ENCODE data around the gene GAS1. TPM values are rescaled to one million over a fixed set of nuclear protein-coding genes. Genes with fewer than 3 reads are reported as not detected.

GAS1 gene
- total and polyA plus RNA-seq, 2 donors (not counting 1 experiment from before 2014, with no cell fraction given): 1.6 to 7.4 TPM

DNA sequence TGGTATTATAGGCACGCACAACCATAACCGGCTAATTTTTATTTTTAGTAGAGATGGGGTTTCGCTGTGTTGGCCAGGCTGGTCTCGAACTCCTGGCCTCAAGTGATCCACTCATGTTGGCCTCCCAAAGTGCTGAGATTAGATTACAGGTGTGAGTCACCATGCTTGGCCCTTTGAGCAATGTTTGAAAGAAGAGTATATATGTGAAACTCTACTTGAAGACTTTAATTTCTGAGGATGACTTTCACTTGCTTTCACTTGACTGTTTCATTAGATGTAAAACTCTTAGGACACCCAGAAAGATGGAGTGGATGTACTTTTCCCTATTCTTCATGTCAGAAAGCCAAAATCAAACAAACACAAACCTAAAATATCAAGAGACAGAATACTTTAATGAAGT, 43.8 kb upstream of the GAS1 start:
- no peak overlapping the region for H3K4me2 ChIP-seq (ENCODE audit: extremely low read depth, insufficient read depth, low read length)
- no peaks in the 10 kb centered on the region for H3K79me2 ChIP-seq (ENCODE audit: control insufficient read depth, insufficient read depth, low read length)
- H2AFZ ChIP-seq (ENCODE audit: low read length): no peak overlapping the region
- H3K4me1 ChIP-seq (ENCODE audit: control insufficient read depth, extremely low read depth, insufficient read depth, low read length): no peaks in the 10 kb centered on the region
- no peak overlapping the region for H3K27ac ChIP-seq (ENCODE audit: insufficient read depth, low read length)
- H3K9ac ChIP-seq (ENCODE audit: insufficient read depth, low read length): no peak overlapping the region
- peak in 1 of 2 donors; percentile 26 for DNase-seq (ENCODE audit: low read depth in 2 of 2)
- H3K36me3 ChIP-seq (ENCODE audit: control insufficient read depth, insufficient read depth, low read length): no peaks in the 10 kb centered on the region
- no peaks in the 10 kb centered on the region for H3K9me3 ChIP-seq (ENCODE audit: control insufficient read depth, insufficient read depth, low read depth, low read length)
- H3K4me3 ChIP-seq (replicated peaks in 1 of 4; ENCODE audit: control extremely low read depth in 1 of 4, insufficient read depth in 1 of 4, low read depth in 3 of 4, low read length in 4 of 4): no peak overlapping the region
- no peaks in the 10 kb centered on the region for H3K27me3 ChIP-seq (ENCODE audit: control insufficient read depth, insufficient read depth, low read length)
- TF ChIP-seq, protein P1, sequence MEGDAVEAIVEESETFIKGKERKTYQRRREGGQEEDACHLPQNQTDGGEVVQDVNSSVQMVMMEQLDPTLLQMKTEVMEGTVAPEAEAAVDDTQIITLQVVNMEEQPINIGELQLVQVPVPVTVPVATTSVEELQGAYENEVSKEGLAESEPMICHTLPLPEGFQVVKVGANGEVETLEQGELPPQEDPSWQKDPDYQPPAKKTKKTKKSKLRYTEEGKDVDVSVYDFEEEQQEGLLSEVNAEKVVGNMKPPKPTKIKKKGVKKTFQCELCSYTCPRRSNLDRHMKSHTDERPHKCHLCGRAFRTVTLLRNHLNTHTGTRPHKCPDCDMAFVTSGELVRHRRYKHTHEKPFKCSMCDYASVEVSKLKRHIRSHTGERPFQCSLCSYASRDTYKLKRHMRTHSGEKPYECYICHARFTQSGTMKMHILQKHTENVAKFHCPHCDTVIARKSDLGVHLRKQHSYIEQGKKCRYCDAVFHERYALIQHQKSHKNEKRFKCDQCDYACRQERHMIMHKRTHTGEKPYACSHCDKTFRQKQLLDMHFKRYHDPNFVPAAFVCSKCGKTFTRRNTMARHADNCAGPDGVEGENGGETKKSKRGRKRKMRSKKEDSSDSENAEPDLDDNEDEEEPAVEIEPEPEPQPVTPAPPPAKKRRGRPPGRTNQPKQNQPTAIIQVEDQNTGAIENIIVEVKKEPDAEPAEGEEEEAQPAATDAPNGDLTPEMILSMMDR (conservative IDR thresholded peaks at IDR 0.05 in 1 of 2, IDR thresholded peaks at IDR 0.05 in 1 of 2; ENCODE audit: low read depth in 1 of 2, low read length in 2 of 2): no peak
- no peak for TF ChIP-seq EZH2 (IDR thresholded peaks at IDR 0.05; ENCODE audit: low read length, missing control alignments)
- no peaks in the 10 kb centered on the region for H4K20me1 ChIP-seq (ENCODE audit: control insufficient read depth, extremely low read depth, insufficient read depth, low read length)

GRCh38 chr9:86990290-86990689, 43.0 kb upstream of the GAS1 start:
- peak in 1 of 2 donors; percentile 85 for DNase-seq (ENCODE audit: low read depth in 2 of 2)
- Histone ChIP-seq H4K20me1 (ENCODE audit: control insufficient read depth, extremely low read depth, insufficient read depth, low read length) (no peaks in the 10 kb centered on the region), H3K36me3 (ENCODE audit: control insufficient read depth, insufficient read depth, low read length) (no peaks in the 10 kb centered on the region), H2AFZ (ENCODE audit: low read length) (no peak overlapping the region), H3K4me3 (replicated peaks in 1 of 4; ENCODE audit: control extremely low read depth in 1 of 4, insufficient read depth in 1 of 4, low read depth in 3 of 4, low read length in 4 of 4) (no peak overlapping the region), H3K27me3 (ENCODE audit: control insufficient read depth, insufficient read depth, low read length) (no peaks in the 10 kb centered on the region), H3K79me2 (ENCODE audit: control insufficient read depth, insufficient read depth, low read length) (no peaks in the 10 kb centered on the region), H3K4me1 (ENCODE audit: control insufficient read depth, extremely low read depth, insufficient read depth, low read length) (no peaks in the 10 kb centered on the region), H3K9me3 (ENCODE audit: control insufficient read depth, insufficient read depth, low read depth, low read length) (no peaks in the 10 kb centered on the region), H3K27ac (ENCODE audit: insufficient read depth, low read length) (no peak overlapping the region), H3K4me2 (ENCODE audit: extremely low read depth, insufficient read depth, low read length) (no peak overlapping the region), H3K9ac (ENCODE audit: insufficient read depth, low read length) (no peak overlapping the region)
- TF ChIP-seq EZH2 (IDR thresholded peaks at IDR 0.05; ENCODE audit: low read length, missing control alignments): no peak
- TF ChIP-seq, protein P1 (conservative IDR thresholded peaks at IDR 0.05 in 1 of 2, IDR thresholded peaks at IDR 0.05 in 1 of 2; ENCODE audit: low read depth in 1 of 2, low read length in 2 of 2): no peak

- H3K4me2 ChIP-seq (ENCODE audit: extremely low read depth, insufficient read depth, low read length): no peak overlapping the region
- no peak overlapping the region for H3K9ac ChIP-seq (ENCODE audit: insufficient read depth, low read length)
- TF ChIP-seq, protein P1 (conservative IDR thresholded peaks at IDR 0.05 in 1 of 2, IDR thresholded peaks at IDR 0.05 in 1 of 2; ENCODE audit: low read depth in 1 of 2, low read length in 2 of 2): no peak
- TF ChIP-seq EZH2 (IDR thresholded peaks at IDR 0.05; ENCODE audit: low read length, missing control alignments): no peak
- DNase-seq (ENCODE audit: low read depth in 2 of 2): no peak
- H3K27ac ChIP-seq (ENCODE audit: insufficient read depth, low read length): no peak overlapping the region
- H3K36me3 ChIP-seq (ENCODE audit: control insufficient read depth, insufficient read depth, low read length): no peaks in the 10 kb centered on the region
- H3K4me3 ChIP-seq (replicated peaks in 1 of 4; ENCODE audit: control extremely low read depth in 1 of 4, insufficient read depth in 1 of 4, low read depth in 3 of 4, low read length in 4 of 4): no peak overlapping the region
- no peaks in the 10 kb centered on the region for H4K20me1 ChIP-seq (ENCODE audit: control insufficient read depth, extremely low read depth, insufficient read depth, low read length)
- H3K4me1 ChIP-seq (ENCODE audit: control insufficient read depth, extremely low read depth, insufficient read depth, low read length): no peaks in the 10 kb centered on the region
- H3K79me2 ChIP-seq (ENCODE audit: control insufficient read depth, insufficient read depth, low read length): no peaks in the 10 kb centered on the region
- H3K9me3 ChIP-seq (ENCODE audit: control insufficient read depth, insufficient read depth, low read depth, low read length): no peaks in the 10 kb centered on the region
- H3K27me3 ChIP-seq (ENCODE audit: control insufficient read depth, insufficient read depth, low read length): no peaks in the 10 kb centered on the region
- no peak overlapping the region for H2AFZ ChIP-seq (ENCODE audit: low read length)
Measured at GRCh38 chr9:86987900-86988299, 40.6 kb upstream of the GAS1 start.

Measured in fibroblast of lung (primary cell).